ENCODE data around the gene FAT3. TPM values are rescaled to one million over a fixed set of nuclear protein-coding genes. Genes with fewer than 3 reads are reported as not detected.

FAT3 gene
- total and polyA plus RNA-seq, 2 of the 4 experiments (the other 2 are of a cell fraction): 0.53 to 2.9 TPM

DNA sequence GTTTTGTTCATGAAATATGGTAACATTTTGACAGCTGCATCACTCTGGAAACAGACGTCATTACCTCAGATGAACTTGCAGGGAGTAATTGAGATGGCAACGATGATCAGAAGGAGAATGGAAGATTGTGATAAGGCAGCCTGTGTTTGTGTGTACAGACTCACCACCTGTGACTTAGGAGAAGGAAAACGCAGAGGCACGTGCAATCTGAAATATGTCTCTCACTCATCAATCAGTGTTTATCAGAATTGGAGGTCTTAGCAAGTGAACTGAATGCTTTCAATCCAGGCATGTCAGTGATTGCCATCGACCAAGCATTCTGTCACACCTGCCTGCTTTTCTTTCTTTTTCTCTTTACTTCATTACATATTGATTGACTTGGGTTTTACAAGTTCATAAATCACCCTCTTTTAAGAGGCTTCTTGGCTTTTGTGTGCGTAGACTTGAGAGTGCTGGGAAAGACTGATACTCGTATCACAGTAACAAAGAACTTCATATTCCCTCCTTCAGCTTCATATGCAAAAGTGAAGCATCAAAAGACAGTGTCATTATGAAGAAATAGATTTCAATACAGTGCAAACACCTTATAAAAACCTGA is 24.6 kb downstream of the FAT3 start:
- DNase-seq (no peak), ATAC-seq (ENCODE audit: low read depth) (no peak)
- WGBS, 2 experiments (ENCODE audit: extremely low coverage in 2 of 2, insufficient read length in 1 of 2): no CpG with 5 or more reads among the region's 7 CpGs
- intact Hi-C loops (cut with micrococcal nuclease) (no loop called here), in situ Hi-C loops (cut with MboI; ENCODE audit: low sequenced_read_pairs) (no loop called here), dilution Hi-C loops (cut with HindIII; ENCODE audit: low sequenced_read_pairs, unreplicated experiment) (no loop called here)
- Histone ChIP-seq H3K4me3 (ENCODE audit: insufficient read depth, low read depth, low read length) (no peak overlapping the region), H2BK5ac (ENCODE audit: low read depth, low read length, poor library complexity, severe bottlenecking) (no peak overlapping the region), H4K91ac (ENCODE audit: insufficient read depth, low read depth, low read length) (no peak overlapping the region), H2AK5ac (ENCODE audit: low read depth, low read length) (no peak overlapping the region), H4K20me1 (ENCODE audit: insufficient read depth, low read length) (no peaks in the 10 kb centered on the region; the same call in 1 of the 2 replicates), H3K56ac (ENCODE audit: extremely low read depth, insufficient read depth, low read length) (no peak overlapping the region), H3K14ac (replicated peaks; ENCODE audit: low read depth, low read length) (no peak overlapping the region), H3K27me3 (ENCODE audit: control insufficient read depth, insufficient read depth, low read length) (no peaks in the 10 kb centered on the region), H3K23ac (ENCODE audit: low read depth, low read length) (no peak overlapping the region), H3K18ac (ENCODE audit: low read depth, low read length) (no peak overlapping the region), H3K4ac (ENCODE audit: low read depth, low read length) (no peak overlapping the region), H2BK120ac (ENCODE audit: low read depth, low read length) (no peak overlapping the region), H3K9ac (ENCODE audit: low read depth, low read length) (no peak overlapping the region), H3K9me1 (ENCODE audit: insufficient read depth, low read length) (peaks cover 4% of the 10 kb centered on the region), H3K79me1 (ENCODE audit: low read depth in 1 of 2, low read length in 2 of 2) (no peaks in the 10 kb centered on the region), H3K9me3 (ENCODE audit: control insufficient read depth, insufficient read depth, low read length) (no peaks in the 10 kb centered on the region), H4K5ac (ENCODE audit: low read depth, low read length) (no peak overlapping the region), H2AFZ (replicated peaks; ENCODE audit: low read length, poor library complexity) (no peak overlapping the region), H3K4me1 (ENCODE audit: control insufficient read depth, insufficient read depth, low read length) (peaks cover 6% of the 10 kb centered on the region), H4K8ac (ENCODE audit: low read depth in 2 of 2, low read length in 2 of 2) (no peak overlapping the region), H3K36me3 (ENCODE audit: control insufficient read depth, insufficient read depth, low read length) (no peaks in the 10 kb centered on the region), H3K27ac (ENCODE audit: insufficient read depth, low read length) (no peak overlapping the region), H2BK20ac (ENCODE audit: low read depth, low read length) (no peak overlapping the region), H2BK15ac (ENCODE audit: low read depth, low read length) (no peak overlapping the region), H2AK9ac (replicated peaks; ENCODE audit: low read depth, low read length, poor library complexity) (no peak overlapping the region), H3K4me2 (ENCODE audit: low read depth, low read length) (no peak overlapping the region)
- no peak for TF ChIP-seq POLR2A (IDR thresholded peaks at IDR 0.05; ENCODE audit: low read depth, low read length)
- TF ChIP-seq RAD21 (IDR thresholded peaks at IDR 0.05; ENCODE audit: low read length): no peak
- no peak for TF ChIP-seq MAFK (IDR thresholded peaks at IDR 0.05; ENCODE audit: low read depth, low read length)
- TF ChIP-seq NFE2L2 (IDR thresholded peaks at IDR 0.05; ENCODE audit: low read depth, low read length): no peak
- no peak for TF ChIP-seq FOS (IDR thresholded peaks at IDR 0.05; ENCODE audit: low read depth, low read length)
- TF ChIP-seq CHD1 (IDR thresholded peaks at IDR 0.05; ENCODE audit: low read depth, low read length): no peak
- TF ChIP-seq, protein P1, sequence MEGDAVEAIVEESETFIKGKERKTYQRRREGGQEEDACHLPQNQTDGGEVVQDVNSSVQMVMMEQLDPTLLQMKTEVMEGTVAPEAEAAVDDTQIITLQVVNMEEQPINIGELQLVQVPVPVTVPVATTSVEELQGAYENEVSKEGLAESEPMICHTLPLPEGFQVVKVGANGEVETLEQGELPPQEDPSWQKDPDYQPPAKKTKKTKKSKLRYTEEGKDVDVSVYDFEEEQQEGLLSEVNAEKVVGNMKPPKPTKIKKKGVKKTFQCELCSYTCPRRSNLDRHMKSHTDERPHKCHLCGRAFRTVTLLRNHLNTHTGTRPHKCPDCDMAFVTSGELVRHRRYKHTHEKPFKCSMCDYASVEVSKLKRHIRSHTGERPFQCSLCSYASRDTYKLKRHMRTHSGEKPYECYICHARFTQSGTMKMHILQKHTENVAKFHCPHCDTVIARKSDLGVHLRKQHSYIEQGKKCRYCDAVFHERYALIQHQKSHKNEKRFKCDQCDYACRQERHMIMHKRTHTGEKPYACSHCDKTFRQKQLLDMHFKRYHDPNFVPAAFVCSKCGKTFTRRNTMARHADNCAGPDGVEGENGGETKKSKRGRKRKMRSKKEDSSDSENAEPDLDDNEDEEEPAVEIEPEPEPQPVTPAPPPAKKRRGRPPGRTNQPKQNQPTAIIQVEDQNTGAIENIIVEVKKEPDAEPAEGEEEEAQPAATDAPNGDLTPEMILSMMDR (conservative IDR thresholded peaks at IDR 0.05; ENCODE audit: low read depth, low read length): no peak
- TF ChIP-seq, protein P2, sequence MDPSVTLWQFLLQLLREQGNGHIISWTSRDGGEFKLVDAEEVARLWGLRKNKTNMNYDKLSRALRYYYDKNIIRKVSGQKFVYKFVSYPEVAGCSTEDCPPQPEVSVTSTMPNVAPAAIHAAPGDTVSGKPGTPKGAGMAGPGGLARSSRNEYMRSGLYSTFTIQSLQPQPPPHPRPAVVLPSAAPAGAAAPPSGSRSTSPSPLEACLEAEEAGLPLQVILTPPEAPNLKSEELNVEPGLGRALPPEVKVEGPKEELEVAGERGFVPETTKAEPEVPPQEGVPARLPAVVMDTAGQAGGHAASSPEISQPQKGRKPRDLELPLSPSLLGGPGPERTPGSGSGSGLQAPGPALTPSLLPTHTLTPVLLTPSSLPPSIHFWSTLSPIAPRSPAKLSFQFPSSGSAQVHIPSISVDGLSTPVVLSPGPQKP (IDR thresholded peaks at IDR 0.05; ENCODE audit: borderline replicate concordance, low read depth, low read length): no peak
- ChIA-PET CTCF (no interaction called here), POLR2A (ENCODE audit: unreplicated experiment) (no interaction called here)
- BruUV-seq (replicated peaks): no TSS peak

All from IMR-90 (cell line).